Measurements from ENCODE around the gene TUBE1. TPM values are rescaled to one million over a fixed set of nuclear protein-coding genes. Genes with fewer than 3 reads are reported as not detected.
A peak's percentile ranks its signal among the peaks of the same experiment; 100 is the strongest.
"Not testable (repeated sequence)": the region's sequence is repeated elsewhere in the genome, so short reads cannot be mapped to it uniquely, and the experiment has no call there.

TUBE1 gene
- total RNA-seq, 6 donors from 2014 or later, result 12.5 to 48.6 (median 21.0) TPM

GRCh38 chr6:112049026-112049799 is 38.1 kb downstream of the TUBE1 start:
- Histone ChIP-seq H3K27me3 (no peaks in the 10 kb centered on the region), H3K27ac (no peak overlapping the region), H3K36me3 (no peaks in the 10 kb centered on the region), H3K4me1 (no peaks in the 10 kb centered on the region), H3K4me3 (no peak overlapping the region), H3K9me3 (no peaks in the 10 kb centered on the region)
- WGBS, 2 donors, result 91 to 97% methylated on average over 5 to 6 of the region's 6 CpGs
- TF ChIP-seq EP300 (IDR thresholded peaks at IDR 0.05) (no peak), CTCF (IDR thresholded peaks at IDR 0.05) (no peak), POLR2AphosphoS5 (IDR thresholded peaks at IDR 0.05) (no peak), POLR2A (IDR thresholded peaks at IDR 0.05) (no peak)
- ATAC-seq (ENCODE audit: low FRiP score in 2 of 2) (no peak), DNase-seq (no peak)

GRCh38 chr6:112047523-112047922 is 39.8 kb downstream of the TUBE1 start:
- ATAC-seq (ENCODE audit: low FRiP score in 2 of 2); H3K27ac ChIP-seq; H3K9me3 ChIP-seq; H3K27me3 ChIP-seq; H3K4me1 ChIP-seq; H3K36me3 ChIP-seq; H3K4me3 ChIP-seq: not testable (repeated sequence)
- peak in 1 of 2 donors; percentile 61 for DNase-seq
- WGBS, 2 donors, result 94 to 97% methylated on average over 18 to 22 of the region's 25 CpGs

GRCh38 chr6:112044856-112045255 is 42.4 kb downstream of the TUBE1 start:
- ATAC-seq (ENCODE audit: low FRiP score in 2 of 2), result no peak

GRCh38 chr6:112044196-112044595 is 43.1 kb downstream of the TUBE1 start:
- H3K27ac ChIP-seq, result peak overlapping the region in 1 of 4 donors; percentile 90

More at GRCh38 chr6:112044856-112045255, 42.4 kb downstream of the TUBE1 start:
- no peaks in the 10 kb centered on the region for H3K36me3 ChIP-seq
- H3K27me3 ChIP-seq, result no peaks in the 10 kb centered on the region
- TF ChIP-seq POLR2A (IDR thresholded peaks at IDR 0.05) (no peak), EP300 (IDR thresholded peaks at IDR 0.05) (no peak), CTCF (IDR thresholded peaks at IDR 0.05) (no peak), POLR2AphosphoS5 (IDR thresholded peaks at IDR 0.05) (no peak)
- DNase-seq, result no peak
- WGBS, 2 donors, result 83 to 88% methylated on average over 3 of the region's 3 CpGs
- H3K9me3 ChIP-seq, result no peaks in the 10 kb centered on the region
- H3K4me3 ChIP-seq, result no peak overlapping the region
- H3K4me1 ChIP-seq, result peaks cover 0 to 14% (median 0%) of the 10 kb centered on the region in 4 donors
- no peak overlapping the region for H3K27ac ChIP-seq

More at GRCh38 chr6:112044196-112044595, 43.1 kb downstream of the TUBE1 start:
- DNase-seq (no peak), ATAC-seq (ENCODE audit: low FRiP score in 2 of 2) (no peak)
- no peaks in the 10 kb centered on the region for H3K27me3 ChIP-seq
- H3K36me3 ChIP-seq, result no peaks in the 10 kb centered on the region
- no peak overlapping the region for H3K4me3 ChIP-seq
- H3K4me1 ChIP-seq, result peaks cover 0 to 14% (median 0%) of the 10 kb centered on the region in 4 donors
- H3K9me3 ChIP-seq, result no peaks in the 10 kb centered on the region
- TF ChIP-seq POLR2AphosphoS5 (IDR thresholded peaks at IDR 0.05), result no peak
- TF ChIP-seq CTCF (IDR thresholded peaks at IDR 0.05), result no peak
- TF ChIP-seq EP300 (IDR thresholded peaks at IDR 0.05), result no peak
- TF ChIP-seq POLR2A (IDR thresholded peaks at IDR 0.05), result no peak
- 65 to 68% methylated on average over 8 of the region's 8 CpGs for WGBS, 2 donors
